Ovary (tissue), 9 donors: ENCODE results near the gene HS1BP3. TPM values are rescaled to one million over a fixed set of nuclear protein-coding genes. Genes with fewer than 3 reads are reported as not detected.

Source experiments
- DNase-seq, 5 donors: peaks; one replicate each; pipeline ENCODE4 v3.0.0-alpha.2; 2019 to 2020
- H3K27ac ChIP-seq, 2 donors: fragments of 200-600 bp; one replicate each; pipeline versions ENCODE4 v1.5.1 to v1.8.0; 2019 to 2022
- H3K27me3 ChIP-seq: fragments of 200-600 bp; one replicate; pipeline ENCODE4 v1.8.0; 2022
- H3K36me3 ChIP-seq: fragments of 200-600 bp; sonication (generic); one replicate; pipeline ENCODE4 v1.5.1; 2019
- H3K4me1 ChIP-seq: one replicate; pipeline ENCODE4 v1.8.1; 2013; ENCODE audit warnings: mild to moderate bottlenecking, moderate library complexity; ENCODE audit not compliant: insufficient read depth
- H3K4me3 ChIP-seq: fragments of 200-600 bp; sonication (generic); one replicate; pipeline ENCODE4 v1.5.1; 2017
- H3K9me3 ChIP-seq, 2 donors: fragments of 200-600 bp in 1 of 2; sonication (generic) in 1 of 2; one replicate each; pipeline versions ENCODE4 v1.5.1 to v1.8.1; 2013 to 2019; ENCODE audit warnings: mild to moderate bottlenecking in 1 of 2, moderate library complexity in 1 of 2
- EP300 ChIP-seq: sonication (generic); formaldehyde crosslinking; IDR thresholded peaks from one replicate; pipeline ENCODE4 v1.6.1; 2017; ENCODE audit warnings: antibody characterized with exemption
- POLR2A ChIP-seq: fragments of 450-650 bp; IDR thresholded peaks from one replicate; pipeline ENCODE4 v1.6.1; 2017; ENCODE audit warnings: antibody characterized with exemption, mild to moderate bottlenecking, moderate library complexity
- WGBS, 3 donors: extraction: QIAGEN DNeasy Blood & Tissue Kit in 1 of 3; methylation state at CpG; one replicate each; pipeline versions ENCODE4 v1.1.5 to v1.1.7; 2013 to 2017; 5-methylcytosine and 5-hydroxymethylcytosine counted together
- intact Hi-C, 4 donors: fragments of 100-400 bp; cut with DNase I; formaldehyde crosslinking; loops; one replicate each; pipeline versions ENCODE4 v1.11.0 to v1.15.1; 2022 to 2023
- polyA plus RNA-seq, 2 donors: library from polyadenylated mRNA; stranded (reverse); fragments of 200-250 nt in 1 of 2; fragments of 350-450 nt in 1 of 2; fragmentation: Illumina TruSeq in 1 of 2; extraction: RNeasy Lipid Tissue Mini Kit (QIAGEN cat#74804) in 1 of 2; gene quantifications; one replicate each; pipeline ENCODE4 v1.2.3, GENCODE V29; 2013 to 2014
- total RNA-seq, 7 donors: library from RNA; depleted of rRNA in 2 of 7; stranded (reverse); fragments of >200 nt in 2 of 7; fragmentation: NEBNext Ultra II Directional in 3 of 7; extraction: Animal tissue kit (Norgen Biotek cat#: 25700) in 3 of 7; gene quantifications; one replicate each; pipeline versions ENCODE4 v1.1.0 to v1.2.4, GENCODE V29; 2016 to 2023
- TF ChIP-seq, protein P1 (sequence below), 3 donors: fragments of 450-650 bp in 2 of 3; fragments of 200-600 bp in 1 of 3; IDR thresholded peaks; one replicate each; pipeline versions ENCODE4 v1.5.1 to v1.8.0; 2016 to 2022; ENCODE audit warnings: antibody characterized with exemption in 3 of 3, mild to moderate bottlenecking in 1 of 3
- donor health status: DM: no; HTN: no; CAD: no; lungs with moderate emphysema.
- donor health status: DM: no; HTN: no; CAD: no.
- donor health status: Bipolar disorder and iron deficiency.
- donor health status: DM: yes; HTN: yes; CAD: no.
- donor health status: DM: no; HTN: no; CAD: no.
- donor health status: DM: yes; HTN: yes; CAD: no.

The HS1BP3 gene
- total and polyA plus RNA-seq, 9 donors: 12.0 to 24.4 (median 22.2) TPM

DNA sequence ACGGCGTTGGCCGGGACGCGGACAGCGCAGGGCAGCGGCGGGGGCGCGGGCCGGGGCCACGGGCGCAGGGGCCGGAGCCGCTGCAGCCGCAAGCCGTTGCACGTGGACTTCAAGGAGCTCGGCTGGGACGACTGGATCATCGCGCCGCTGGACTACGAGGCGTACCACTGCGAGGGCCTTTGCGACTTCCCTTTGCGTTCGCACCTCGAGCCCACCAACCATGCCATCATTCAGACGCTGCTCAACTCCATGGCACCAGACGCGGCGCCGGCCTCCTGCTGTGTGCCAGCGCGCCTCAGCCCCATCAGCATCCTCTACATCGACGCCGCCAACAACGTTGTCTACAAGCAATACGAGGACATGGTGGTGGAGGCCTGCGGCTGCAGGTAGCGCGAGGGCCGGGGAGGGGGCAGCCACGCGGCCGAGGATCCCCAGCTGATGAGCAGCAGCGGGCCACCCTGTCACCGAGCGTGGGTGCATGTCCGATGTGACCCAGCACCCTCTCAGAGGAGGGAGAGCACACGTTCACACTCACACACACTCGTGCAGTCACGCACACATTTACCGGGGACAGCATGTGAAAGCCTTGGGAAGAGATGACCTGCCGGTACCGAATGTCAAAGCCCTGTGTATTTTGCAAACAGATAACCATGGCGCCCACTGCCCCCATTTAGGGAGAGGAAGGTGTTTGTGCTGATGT lies 20.3 kb upstream of the HS1BP3 start:
- peaks cover 5% of the 10 kb centered on the region for H3K27me3 ChIP-seq
- DNase-seq: no peak
- WGBS, 3 donors: 25 to 36% (median 26%) methylated on average over 56 to 60 of the region's 60 CpGs
- H3K4me3 ChIP-seq: no peak overlapping the region
- no peaks in the 10 kb centered on the region for H3K36me3 ChIP-seq
- no peak for TF ChIP-seq POLR2A
- TF ChIP-seq, protein P1, sequence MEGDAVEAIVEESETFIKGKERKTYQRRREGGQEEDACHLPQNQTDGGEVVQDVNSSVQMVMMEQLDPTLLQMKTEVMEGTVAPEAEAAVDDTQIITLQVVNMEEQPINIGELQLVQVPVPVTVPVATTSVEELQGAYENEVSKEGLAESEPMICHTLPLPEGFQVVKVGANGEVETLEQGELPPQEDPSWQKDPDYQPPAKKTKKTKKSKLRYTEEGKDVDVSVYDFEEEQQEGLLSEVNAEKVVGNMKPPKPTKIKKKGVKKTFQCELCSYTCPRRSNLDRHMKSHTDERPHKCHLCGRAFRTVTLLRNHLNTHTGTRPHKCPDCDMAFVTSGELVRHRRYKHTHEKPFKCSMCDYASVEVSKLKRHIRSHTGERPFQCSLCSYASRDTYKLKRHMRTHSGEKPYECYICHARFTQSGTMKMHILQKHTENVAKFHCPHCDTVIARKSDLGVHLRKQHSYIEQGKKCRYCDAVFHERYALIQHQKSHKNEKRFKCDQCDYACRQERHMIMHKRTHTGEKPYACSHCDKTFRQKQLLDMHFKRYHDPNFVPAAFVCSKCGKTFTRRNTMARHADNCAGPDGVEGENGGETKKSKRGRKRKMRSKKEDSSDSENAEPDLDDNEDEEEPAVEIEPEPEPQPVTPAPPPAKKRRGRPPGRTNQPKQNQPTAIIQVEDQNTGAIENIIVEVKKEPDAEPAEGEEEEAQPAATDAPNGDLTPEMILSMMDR (IDR thresholded peaks at IDR 0.05): no peak
- no peaks in the 10 kb centered on the region for H3K9me3 ChIP-seq
- intact Hi-C loops: no loop called here
- H3K27ac ChIP-seq: no peak overlapping the region
- H3K4me1 ChIP-seq: peaks cover 8% of the 10 kb centered on the region

DNA sequence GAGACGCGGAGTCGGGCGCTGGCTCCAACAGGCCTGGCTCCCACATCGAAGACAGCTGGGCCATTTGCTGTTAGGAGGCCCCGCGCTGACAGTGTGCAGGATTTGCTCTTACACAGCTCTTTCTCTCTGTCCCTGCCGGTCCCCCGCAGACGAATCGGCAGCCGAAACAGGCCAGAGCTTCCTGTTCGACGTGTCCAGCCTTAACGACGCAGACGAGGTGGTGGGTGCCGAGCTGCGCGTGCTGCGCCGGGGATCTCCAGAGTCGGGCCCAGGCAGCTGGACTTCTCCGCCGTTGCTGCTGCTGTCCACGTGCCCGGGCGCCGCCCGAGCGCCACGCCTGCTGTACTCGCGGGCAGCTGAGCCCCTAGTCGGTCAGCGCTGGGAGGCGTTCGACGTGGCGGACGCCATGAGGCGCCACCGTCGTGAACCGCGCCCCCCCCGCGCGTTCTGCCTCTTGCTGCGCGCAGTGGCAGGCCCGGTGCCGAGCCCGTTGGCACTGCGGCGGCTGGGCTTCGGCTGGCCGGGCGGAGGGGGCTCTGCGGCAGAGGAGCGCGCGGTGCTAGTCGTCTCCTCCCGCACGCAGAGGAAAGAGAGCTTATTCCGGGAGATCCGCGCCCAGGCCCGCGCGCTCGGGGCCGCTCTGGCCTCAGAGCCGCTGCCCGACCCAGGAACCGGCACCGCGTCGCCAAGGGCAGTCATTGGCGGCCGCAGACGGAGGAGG lies 19.6 kb upstream of the HS1BP3 start:
- Histone ChIP-seq H3K27ac (no peak overlapping the region), H3K27me3 (peaks cover 5% of the 10 kb centered on the region), H3K4me1 (peaks cover 8% of the 10 kb centered on the region), H3K9me3 (no peaks in the 10 kb centered on the region), H3K4me3 (no peak overlapping the region), H3K36me3 (no peaks in the 10 kb centered on the region)
- intact Hi-C loops: no loop called here
- 16 to 47% (median 28%) methylated on average over 77 to 83 of the region's 83 CpGs for WGBS, 3 donors
- TF ChIP-seq, protein P1 (IDR thresholded peaks at IDR 0.05): no peak
- TF ChIP-seq EP300: no peak
- TF ChIP-seq POLR2A: no peak
- no peak for DNase-seq

DNA sequence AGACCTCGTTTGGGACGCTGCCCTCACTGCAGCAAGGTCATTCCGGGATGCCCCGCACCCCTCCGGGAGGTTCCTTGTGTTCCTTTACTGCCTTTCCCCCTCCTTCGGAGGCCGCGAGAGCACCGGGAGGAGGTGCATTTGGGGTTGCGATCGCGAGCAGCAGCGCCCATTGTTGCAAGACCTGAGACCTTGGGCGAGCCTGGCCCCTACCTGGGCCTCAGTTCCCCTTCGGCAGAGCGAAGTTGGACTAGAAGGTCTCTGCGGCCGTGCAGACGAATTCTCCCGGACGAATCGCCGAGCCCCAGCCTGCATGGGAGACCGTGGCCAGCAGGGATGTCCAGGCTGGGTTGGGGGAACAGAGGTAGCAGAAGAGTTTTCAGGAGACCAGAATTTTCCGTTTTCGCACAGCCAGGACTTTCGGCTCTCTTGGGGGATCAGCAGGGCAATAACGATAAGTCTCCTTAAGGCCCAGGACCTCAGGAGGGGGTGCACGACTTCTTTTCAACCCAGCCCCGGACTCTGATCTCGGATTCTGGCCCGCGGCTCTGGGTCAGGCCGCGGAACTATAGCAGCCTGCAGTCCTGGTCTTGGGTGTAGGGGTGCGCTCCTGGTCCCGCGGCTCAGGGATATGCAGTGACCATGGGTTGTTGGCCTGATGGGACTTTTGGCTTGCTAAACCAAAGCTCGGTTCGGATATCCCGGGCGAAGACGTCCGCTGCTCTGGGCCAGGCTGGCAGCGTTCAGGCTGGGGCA lies 18.8 kb upstream of the HS1BP3 start:
- Histone ChIP-seq H3K9me3 (no peaks in the 10 kb centered on the region), H3K36me3 (no peaks in the 10 kb centered on the region), H3K27me3 (peaks cover 5% of the 10 kb centered on the region), H3K27ac (no peak overlapping the region), H3K4me3 (no peak overlapping the region), H3K4me1 (peaks cover 8% of the 10 kb centered on the region)
- intact Hi-C loops: loop anchor here in 1 of 4 donors (5.0 kb wide), 1 partner anchor 293 kb away; no protein-coding TSS in a partner anchor
- 50 to 62% (median 56%) methylated on average over 45 of the region's 45 CpGs for WGBS, 3 donors
- DNase-seq: peak in 1 of 5 donors; percentile 32
- TF ChIP-seq, protein P1 (IDR thresholded peaks at IDR 0.05): no peak
- TF ChIP-seq EP300 (no peak), POLR2A (no peak)

DNA sequence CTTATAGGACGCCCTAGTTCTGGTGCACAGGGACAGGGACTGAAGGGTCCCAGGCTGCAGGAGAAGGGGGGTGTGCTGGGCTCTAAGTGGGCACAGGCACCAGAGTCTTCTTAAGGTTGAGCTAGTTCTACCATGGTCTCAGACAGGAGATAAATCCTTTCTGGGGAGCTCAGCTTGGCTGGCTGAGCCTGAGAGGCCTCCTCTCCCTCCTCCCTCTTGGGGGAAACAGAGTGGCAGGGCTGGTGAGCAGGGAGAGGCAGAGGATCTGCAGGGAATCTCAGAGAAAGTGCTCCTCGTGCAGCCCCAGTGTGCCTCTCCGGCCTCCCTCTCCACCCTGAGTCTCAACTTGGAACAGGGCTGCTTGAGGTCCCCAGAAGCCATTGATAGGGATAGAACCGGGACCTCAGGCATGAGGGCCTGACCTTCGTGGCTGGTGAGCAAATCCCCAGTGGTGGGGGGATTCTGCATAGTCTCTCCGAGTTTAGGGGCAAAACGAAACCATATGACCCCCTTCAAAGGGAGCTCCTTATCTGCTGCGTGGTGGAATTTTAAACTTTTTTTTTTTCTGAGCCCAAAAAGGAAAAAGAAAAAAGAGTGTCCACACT lies 18.1 kb upstream of the HS1BP3 start:
- Histone ChIP-seq H3K27me3 (peaks cover 5% of the 10 kb centered on the region), H3K36me3 (no peaks in the 10 kb centered on the region), H3K27ac (no peak overlapping the region), H3K9me3 (no peaks in the 10 kb centered on the region), H3K4me3 (no peak overlapping the region), H3K4me1 (peaks cover 8% of the 10 kb centered on the region)
- TF ChIP-seq, protein P1 (IDR thresholded peaks at IDR 0.05): no peak
- no peak for TF ChIP-seq POLR2A
- no peak for TF ChIP-seq EP300
- DNase-seq: no peak
- 60 to 72% (median 64%) methylated on average over 7 to 8 of the region's 8 CpGs for WGBS, 3 donors
- intact Hi-C loops: loop anchor here in 1 of 4 donors (5.0 kb wide), 1 partner anchor 293 kb away; no protein-coding TSS in a partner anchor
